Peyer's patch (tissue), 4 donors: Measurements from ENCODE around the gene FXYD7.

Experiments
- POLR2A ChIP-seq, 2 donors: fragments of 450-650 bp; IDR thresholded peaks; one replicate each; pipeline ENCODE4 v1.5.1; 2017; ENCODE audit warnings: antibody characterized with exemption in 2 of 2, mild to moderate bottlenecking in 2 of 2, moderate library complexity in 2 of 2
- TF ChIP-seq, protein P1 (sequence below), 6 experiments: fragments of 450-650 bp in 4 of 6; fragments of 200-600 bp in 2 of 6; sonication (generic) in 1 of 6; IDR thresholded peaks; one replicate each; pipeline ENCODE4 v1.5.1; 2017 to 2019; ENCODE audit warnings: antibody characterized with exemption in 6 of 6, mild to moderate bottlenecking in 3 of 6, moderate library complexity in 1 of 6

DNA sequence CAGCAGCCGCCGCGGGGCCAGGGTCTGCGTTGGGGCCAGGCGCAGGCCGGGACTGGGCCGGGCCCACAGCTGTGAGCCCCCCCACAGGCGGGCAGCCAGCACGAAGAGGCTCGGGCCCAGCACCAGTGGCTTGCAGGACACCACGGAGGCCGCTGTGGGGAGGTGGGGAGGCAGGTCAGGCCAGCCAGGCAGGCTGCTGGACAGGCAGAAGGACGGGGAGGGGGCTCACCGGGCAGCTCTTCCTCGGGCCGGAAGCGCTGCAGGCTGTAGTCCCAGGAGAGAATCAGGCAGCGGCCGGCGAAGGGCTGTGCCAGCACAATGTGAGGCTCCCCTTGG lies 16.5 kb upstream of the FXYD7 start:
- TF ChIP-seq, protein P1, sequence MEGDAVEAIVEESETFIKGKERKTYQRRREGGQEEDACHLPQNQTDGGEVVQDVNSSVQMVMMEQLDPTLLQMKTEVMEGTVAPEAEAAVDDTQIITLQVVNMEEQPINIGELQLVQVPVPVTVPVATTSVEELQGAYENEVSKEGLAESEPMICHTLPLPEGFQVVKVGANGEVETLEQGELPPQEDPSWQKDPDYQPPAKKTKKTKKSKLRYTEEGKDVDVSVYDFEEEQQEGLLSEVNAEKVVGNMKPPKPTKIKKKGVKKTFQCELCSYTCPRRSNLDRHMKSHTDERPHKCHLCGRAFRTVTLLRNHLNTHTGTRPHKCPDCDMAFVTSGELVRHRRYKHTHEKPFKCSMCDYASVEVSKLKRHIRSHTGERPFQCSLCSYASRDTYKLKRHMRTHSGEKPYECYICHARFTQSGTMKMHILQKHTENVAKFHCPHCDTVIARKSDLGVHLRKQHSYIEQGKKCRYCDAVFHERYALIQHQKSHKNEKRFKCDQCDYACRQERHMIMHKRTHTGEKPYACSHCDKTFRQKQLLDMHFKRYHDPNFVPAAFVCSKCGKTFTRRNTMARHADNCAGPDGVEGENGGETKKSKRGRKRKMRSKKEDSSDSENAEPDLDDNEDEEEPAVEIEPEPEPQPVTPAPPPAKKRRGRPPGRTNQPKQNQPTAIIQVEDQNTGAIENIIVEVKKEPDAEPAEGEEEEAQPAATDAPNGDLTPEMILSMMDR (IDR thresholded peaks at IDR 0.05), result no peak
- no peak for TF ChIP-seq POLR2A (IDR thresholded peaks at IDR 0.05)
